ACC112 (cell line): ENCODE measurements around the gene NEBL.

Experiments
- H2AFZ ChIP-seq: fragments of 200-600 bp; sonication (generic); one replicate; pipeline ENCODE4 v1.6.0; 2017; ENCODE audit warnings: antibody characterized with exemption, low read length; ENCODE audit not compliant: unreplicated experiment
- H3K27ac ChIP-seq: fragments of 200-600 bp; sonication (generic); 2 replicates; pipeline ENCODE4 v1.5.1; 2014; ENCODE audit warnings: low read depth, mild to moderate bottlenecking, antibody characterized with exemption, low read length, moderate library complexity
- H3K27me3 ChIP-seq: fragments of 200-600 bp; sonication (generic); 2 replicates; pipeline ENCODE4 v1.6.1; 2014; ENCODE audit warnings: mild to moderate bottlenecking, antibody characterized with exemption, low read length, moderate library complexity, mixed read lengths; ENCODE audit not compliant: insufficient read depth
- H3K36me3 ChIP-seq: fragments of 200-600 bp; sonication (generic); 2 replicates; pipeline ENCODE4 v1.6.1; 2016; ENCODE audit warnings: mild to moderate bottlenecking, antibody characterized with exemption, low read length, moderate library complexity, mixed read lengths; ENCODE audit not compliant: insufficient read depth
- H3K4me1 ChIP-seq: fragments of 200-600 bp; sonication (generic); one replicate; pipeline ENCODE4 v1.6.1; 2016; ENCODE audit warnings: low read length, mixed read lengths; ENCODE audit not compliant: insufficient read depth, unreplicated experiment, control insufficient read depth
- H3K4me3 ChIP-seq: fragments of 200-600 bp; sonication (generic); 2 replicates; pipeline ENCODE4 v1.5.1; 2014; ENCODE audit warnings: mild to moderate bottlenecking, low read depth, low read length
- H3K79me2 ChIP-seq: fragments of 200-600 bp; sonication (generic); one replicate; pipeline ENCODE4 v1.6.0; 2016; ENCODE audit warnings: low read length; ENCODE audit not compliant: control insufficient read depth, unreplicated experiment, insufficient read depth

The NEBL gene

DNA sequence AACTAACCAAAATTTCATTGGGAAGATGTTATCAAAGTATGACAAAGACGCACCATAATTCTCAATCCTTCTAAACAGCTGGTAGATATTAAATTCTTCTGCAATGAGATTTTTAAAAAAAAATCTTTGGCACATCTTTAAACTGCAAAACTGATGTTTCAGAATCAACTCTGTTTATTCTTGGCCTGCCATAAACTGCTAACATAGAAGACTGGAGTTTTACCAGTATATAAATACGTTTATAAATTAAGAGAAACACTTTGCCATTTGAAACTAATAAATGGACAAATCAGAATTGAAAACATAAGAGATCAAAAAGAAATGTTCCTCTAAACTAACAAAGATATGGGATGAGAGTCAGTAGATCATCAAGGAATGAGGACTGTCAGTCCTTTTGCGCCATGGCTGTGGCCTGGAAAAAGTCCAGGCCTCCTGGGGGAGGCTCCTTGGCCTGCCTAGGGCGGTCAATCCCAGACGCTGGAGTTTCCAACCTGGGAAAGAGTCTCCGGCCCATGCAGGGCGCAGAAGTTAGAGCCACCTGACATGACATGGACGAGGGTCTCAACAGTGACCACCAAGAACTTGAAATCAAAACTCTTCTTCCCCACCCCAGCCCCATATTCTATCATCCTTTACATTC, 34.2 kb upstream of the NEBL start:
- H3K27me3 ChIP-seq: no peaks in the 10 kb centered on the region
- no peak overlapping the region for H2AFZ ChIP-seq
- no peaks in the 10 kb centered on the region for H3K79me2 ChIP-seq
- no peak overlapping the region for H3K4me3 ChIP-seq
- H3K36me3 ChIP-seq: no peaks in the 10 kb centered on the region
- no peak overlapping the region for H3K27ac ChIP-seq
- peaks cover 4% of the 10 kb centered on the region for H3K4me1 ChIP-seq

GRCh38 chr10:20927456-20927855, 30.3 kb upstream of the NEBL start:
- H3K79me2 ChIP-seq: no peaks in the 10 kb centered on the region
- no peak overlapping the region for H3K4me3 ChIP-seq
- no peaks in the 10 kb centered on the region for H3K27me3 ChIP-seq
- no peaks in the 10 kb centered on the region for H3K4me1 ChIP-seq
- H3K27ac ChIP-seq: no peak overlapping the region
- H2AFZ ChIP-seq: no peak overlapping the region
- H3K36me3 ChIP-seq: no peaks in the 10 kb centered on the region

GRCh38 chr10:20922451-20922850, 25.3 kb upstream of the NEBL start:
- no peak overlapping the region for H2AFZ ChIP-seq
- no peak overlapping the region for H3K4me3 ChIP-seq
- H3K27me3 ChIP-seq: no peaks in the 10 kb centered on the region
- H3K27ac ChIP-seq: no peak overlapping the region
- no peaks in the 10 kb centered on the region for H3K36me3 ChIP-seq
- H3K79me2 ChIP-seq: no peaks in the 10 kb centered on the region
- H3K4me1 ChIP-seq: no peaks in the 10 kb centered on the region

GRCh38 chr10:20922033-20922432, 24.9 kb upstream of the NEBL start:
- no peak overlapping the region for H3K27ac ChIP-seq

DNA sequence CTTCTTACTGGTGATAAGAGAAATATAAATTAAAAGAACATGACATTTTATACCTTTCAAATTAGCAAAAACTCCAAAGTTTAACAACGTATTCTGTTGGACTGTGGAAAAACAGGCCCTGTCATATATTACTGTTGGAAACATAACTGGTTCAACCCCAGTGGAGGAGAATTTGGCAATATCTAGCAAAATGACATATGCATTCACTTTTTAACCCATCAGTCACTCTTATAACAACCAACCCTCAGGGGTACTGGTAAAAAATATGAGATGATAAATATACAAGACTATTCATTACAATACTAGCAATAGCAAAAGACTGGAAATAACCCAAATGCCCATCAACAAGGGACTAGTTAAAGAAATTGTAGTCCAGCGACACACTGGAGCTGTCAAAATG, 22.9 kb upstream of the NEBL start:
- H3K4me1 ChIP-seq: no peaks in the 10 kb centered on the region
- H3K4me3 ChIP-seq: no peak overlapping the region
- H3K27ac ChIP-seq: no peak overlapping the region
- H2AFZ ChIP-seq: no peak overlapping the region
- H3K79me2 ChIP-seq: no peaks in the 10 kb centered on the region
- H3K27me3 ChIP-seq: no peaks in the 10 kb centered on the region
- H3K36me3 ChIP-seq: no peaks in the 10 kb centered on the region

More at GRCh38 chr10:20922033-20922432, 24.9 kb upstream of the NEBL start:
- H3K79me2 ChIP-seq: no peaks in the 10 kb centered on the region
- H2AFZ ChIP-seq: no peak overlapping the region
- no peaks in the 10 kb centered on the region for H3K27me3 ChIP-seq
- no peak overlapping the region for H3K4me3 ChIP-seq
- no peaks in the 10 kb centered on the region for H3K36me3 ChIP-seq
- no peaks in the 10 kb centered on the region for H3K4me1 ChIP-seq

DNA sequence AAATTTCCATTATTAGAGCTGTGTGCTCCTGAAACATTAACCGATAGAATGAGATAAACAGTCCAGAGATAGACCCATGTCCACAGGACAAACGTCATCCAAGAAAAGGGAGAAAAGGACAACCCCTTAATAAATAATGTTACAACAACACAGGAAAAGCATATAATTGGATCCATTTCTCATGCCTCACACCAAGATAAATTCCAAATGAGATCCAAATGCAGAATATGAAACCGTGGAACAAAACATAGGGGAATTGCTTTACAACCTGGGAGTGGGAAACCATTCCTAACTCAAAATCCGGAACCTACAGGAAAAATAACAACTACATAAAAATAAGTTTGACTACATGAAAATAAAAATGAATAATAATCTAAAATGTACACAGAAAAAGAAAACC, 22.4 kb upstream of the NEBL start:
- H3K27me3 ChIP-seq: no peaks in the 10 kb centered on the region
- no peak overlapping the region for H3K27ac ChIP-seq
- H3K4me3 ChIP-seq: no peak overlapping the region
- no peak overlapping the region for H2AFZ ChIP-seq
- no peaks in the 10 kb centered on the region for H3K79me2 ChIP-seq
- H3K4me1 ChIP-seq: no peaks in the 10 kb centered on the region
- no peaks in the 10 kb centered on the region for H3K36me3 ChIP-seq

- H3K4me1 ChIP-seq: no peaks in the 10 kb centered on the region
- H3K4me3 ChIP-seq: no peak overlapping the region
- H2AFZ ChIP-seq: no peak overlapping the region
- no peaks in the 10 kb centered on the region for H3K79me2 ChIP-seq
- H3K27me3 ChIP-seq: no peaks in the 10 kb centered on the region
- H3K27ac ChIP-seq: no peak overlapping the region
- no peaks in the 10 kb centered on the region for H3K36me3 ChIP-seq
These were observed 19.9 kb upstream of the NEBL start for GRCh38 chr10:20916976-20917375.

- no peaks in the 10 kb centered on the region for H3K36me3 ChIP-seq
- H3K4me1 ChIP-seq: no peaks in the 10 kb centered on the region
- no peak overlapping the region for H2AFZ ChIP-seq
- no peak overlapping the region for H3K4me3 ChIP-seq
- no peak overlapping the region for H3K27ac ChIP-seq
- no peaks in the 10 kb centered on the region for H3K27me3 ChIP-seq
- no peaks in the 10 kb centered on the region for H3K79me2 ChIP-seq
These were observed 15.9 kb upstream of the NEBL start for GRCh38 chr10:20912969-20913368.

DNA sequence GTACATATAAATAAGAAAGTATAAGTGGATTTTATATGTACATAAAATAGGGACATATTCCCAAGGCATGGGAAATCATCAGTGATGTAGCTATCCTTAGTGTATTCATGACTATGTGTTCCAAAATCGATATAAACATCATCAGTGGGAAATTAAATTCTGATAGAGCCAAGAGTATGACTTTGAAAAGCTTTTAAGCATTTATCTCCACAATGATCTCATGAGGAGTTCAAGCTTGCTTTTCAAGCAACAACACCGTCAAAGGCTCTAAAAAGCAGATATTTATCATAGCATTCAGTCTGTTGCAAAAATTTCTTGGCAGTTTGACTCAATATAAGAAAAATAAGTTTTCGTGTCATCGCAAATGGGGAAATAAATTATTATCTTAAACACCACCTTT, 14.5 kb upstream of the NEBL start:
- H3K4me3 ChIP-seq: no peak overlapping the region

GRCh38 chr10:20909801-20910200, 12.7 kb upstream of the NEBL start:
- H3K4me1 ChIP-seq: no peaks in the 10 kb centered on the region
- no peaks in the 10 kb centered on the region for H3K27me3 ChIP-seq
- no peak overlapping the region for H3K27ac ChIP-seq
- no peaks in the 10 kb centered on the region for H3K36me3 ChIP-seq
- no peaks in the 10 kb centered on the region for H3K79me2 ChIP-seq
- H2AFZ ChIP-seq: no peak overlapping the region
- no peak overlapping the region for H3K4me3 ChIP-seq

More for the DNA sequence above, 14.5 kb upstream of the NEBL start:
- H3K36me3 ChIP-seq: no peaks in the 10 kb centered on the region
- H2AFZ ChIP-seq: no peak overlapping the region
- H3K4me1 ChIP-seq: no peaks in the 10 kb centered on the region
- no peak overlapping the region for H3K27ac ChIP-seq
- no peaks in the 10 kb centered on the region for H3K79me2 ChIP-seq
- no peaks in the 10 kb centered on the region for H3K27me3 ChIP-seq

DNA sequence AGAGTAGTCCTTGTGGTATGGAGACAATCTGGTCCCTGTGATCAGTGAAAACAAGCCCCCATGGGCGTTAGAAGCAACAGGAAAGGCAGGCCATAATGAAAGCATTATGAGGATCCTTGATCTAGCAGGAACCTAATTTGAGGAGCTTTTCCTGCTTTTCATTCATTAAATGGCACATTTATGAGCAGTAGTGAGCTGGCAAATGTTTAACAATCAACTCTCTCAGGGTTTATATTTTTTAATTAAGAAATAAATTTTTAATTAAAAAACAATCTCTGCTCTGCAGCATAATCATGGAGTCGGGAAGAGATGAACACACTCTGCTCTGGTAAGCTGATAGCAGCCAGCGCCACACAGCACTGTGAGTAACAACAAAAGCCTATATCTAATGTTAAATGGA, 11.3 kb upstream of the NEBL start:
- no peaks in the 10 kb centered on the region for H3K36me3 ChIP-seq
- no peak overlapping the region for H2AFZ ChIP-seq
- no peak overlapping the region for H3K4me3 ChIP-seq
- H3K27me3 ChIP-seq: no peaks in the 10 kb centered on the region
- H3K27ac ChIP-seq: no peak overlapping the region
- H3K4me1 ChIP-seq: no peaks in the 10 kb centered on the region
- no peaks in the 10 kb centered on the region for H3K79me2 ChIP-seq
